Karpas-422 (cell line): ENCODE measurements around the gene KPNB1. TPM values are rescaled to one million over a fixed set of nuclear protein-coding genes. Genes with fewer than 3 reads are reported as not detected.

ENCODE experiments used
- DNase-seq: peaks from one replicate; pipeline ENCODE4 v3.0.0-alpha.2; 2015
- H2AFZ ChIP-seq: fragments of 200-600 bp; sonication (generic); 2 replicates; pipeline ENCODE4 v1.6.1; 2014; ENCODE audit warnings: antibody characterized with exemption, low read length, mixed read lengths
- H3K27ac ChIP-seq: fragments of 200-600 bp; sonication (generic); 2 replicates; pipeline ENCODE4 v1.5.1; 2014; ENCODE audit warnings: mild to moderate bottlenecking, low read length, moderate library complexity
- H3K27me3 ChIP-seq: fragments of 200-600 bp; sonication (generic); 2 replicates; pipeline ENCODE4 v1.6.1; 2014; ENCODE audit warnings: low read length, mixed read lengths
- H3K36me3 ChIP-seq: fragments of 200-600 bp; sonication (generic); 2 replicates; pipeline ENCODE4 v1.6.1; 2014; ENCODE audit warnings: low read length, mixed read lengths; ENCODE audit not compliant: insufficient read depth
- H3K4me1 ChIP-seq: fragments of 200-600 bp; sonication (generic); 2 replicates; pipeline ENCODE4 v1.6.1; 2014; ENCODE audit warnings: mild to moderate bottlenecking, low read length, mixed read lengths
- H3K4me2 ChIP-seq: fragments of 200-600 bp; sonication (generic); 2 replicates; pipeline ENCODE4 v1.6.1; 2014; ENCODE audit warnings: low read length, low read depth, mild to moderate bottlenecking; ENCODE audit not compliant: poor library complexity, severe bottlenecking
- H3K4me3 ChIP-seq: fragments of 200-600 bp; sonication (generic); 2 replicates; pipeline ENCODE4 v1.5.1; 2014; ENCODE audit warnings: mild to moderate bottlenecking, antibody characterized with exemption, low read length, mixed read lengths
- H3K79me2 ChIP-seq: fragments of 200-600 bp; sonication (generic); 2 replicates; pipeline ENCODE4 v1.6.1; 2014; ENCODE audit warnings: mild to moderate bottlenecking, low read length, mixed read lengths
- H3K9ac ChIP-seq: fragments of 200-600 bp; sonication (generic); 2 replicates; pipeline ENCODE4 v1.6.0; 2014; ENCODE audit warnings: low read length
- H3K9me2 ChIP-seq: fragments of 200-600 bp; sonication (generic), shearing (Covaris generic); replicated peaks from 2 replicates; pipeline ENCODE4 v1.6.0; 2014; ENCODE audit warnings: mild to moderate bottlenecking, low read length, moderate library complexity; ENCODE audit not compliant: insufficient read depth
- H3K9me3 ChIP-seq: fragments of 300-700, 200-600 bp; sonication (generic); 2 replicates; pipeline ENCODE4 v1.6.1; 2014; ENCODE audit warnings: low read length, mixed read lengths
- H4K20me1 ChIP-seq: fragments of 200-600 bp; sonication (generic); 2 replicates; pipeline ENCODE4 v1.6.1; 2014; ENCODE audit warnings: mild to moderate bottlenecking, antibody characterized with exemption, low read length, low read depth; ENCODE audit not compliant: insufficient read depth
- total RNA-seq: library from RNA; depleted of rRNA; stranded (reverse); fragments of >200 nt; shearing (Covaris generic); gene quantifications from 2 replicates; pipeline ENCODE4 v1.2.3, GENCODE V29; 2014; ENCODE audit warnings: low replicate concordance

Gene KPNB1
- total RNA-seq, 1 experiment from 2014 or later, result 184 TPM

- H3K79me2 ChIP-seq, result no peaks in the 10 kb centered on the region
- H3K4me1 ChIP-seq, result no peaks in the 10 kb centered on the region; the same call in 1 of the 2 replicates
- H3K9ac ChIP-seq, result no peak overlapping the region
- H3K9me2 ChIP-seq, result no peaks in the 10 kb centered on the region
- no peak overlapping the region for H2AFZ ChIP-seq
- no peaks in the 10 kb centered on the region for H3K36me3 ChIP-seq
- H3K27ac ChIP-seq, result no peak overlapping the region
- H3K9me3 ChIP-seq, result no peaks in the 10 kb centered on the region
- H3K27me3 ChIP-seq, result no peaks in the 10 kb centered on the region
- no peak overlapping the region for H3K4me2 ChIP-seq
- no peak for DNase-seq
- no peak overlapping the region for H3K4me3 ChIP-seq
- no peaks in the 10 kb centered on the region for H4K20me1 ChIP-seq
Measured at GRCh38 chr17:47643116-47643515, 6.6 kb upstream of the KPNB1 start.

DNA sequence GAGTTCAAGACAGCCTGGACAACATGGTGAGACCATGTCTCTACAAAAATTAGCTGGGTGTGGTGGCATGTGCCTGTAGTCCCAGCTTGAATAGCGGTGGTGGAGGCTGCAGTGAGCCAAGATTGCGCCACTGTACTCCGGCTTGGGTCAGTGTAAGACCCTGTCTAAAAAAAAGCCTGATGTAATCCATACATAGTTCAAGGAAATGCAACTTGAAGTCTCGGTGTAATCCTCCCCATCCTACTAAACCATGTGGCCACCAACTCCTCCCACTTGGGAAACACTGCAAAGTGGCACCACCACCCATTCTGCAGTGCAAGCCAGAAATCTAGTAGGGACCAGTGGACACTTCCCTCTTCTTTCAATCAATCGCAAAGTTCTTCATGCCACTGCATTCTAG is 5.4 kb upstream of the KPNB1 start:
- H3K27ac ChIP-seq, result no peak overlapping the region
- H3K9ac ChIP-seq, result no peak overlapping the region
- no peaks in the 10 kb centered on the region for H3K36me3 ChIP-seq
- no peak for DNase-seq
- no peak overlapping the region for H3K4me3 ChIP-seq
- H3K79me2 ChIP-seq, result no peaks in the 10 kb centered on the region
- no peaks in the 10 kb centered on the region for H4K20me1 ChIP-seq
- H3K4me2 ChIP-seq, result no peak overlapping the region
- H3K9me3 ChIP-seq, result no peaks in the 10 kb centered on the region
- peaks cover 9% of the 10 kb centered on the region for H3K4me1 ChIP-seq
- no peak overlapping the region for H2AFZ ChIP-seq
- no peaks in the 10 kb centered on the region for H3K9me2 ChIP-seq
- H3K27me3 ChIP-seq, result no peaks in the 10 kb centered on the region

DNA sequence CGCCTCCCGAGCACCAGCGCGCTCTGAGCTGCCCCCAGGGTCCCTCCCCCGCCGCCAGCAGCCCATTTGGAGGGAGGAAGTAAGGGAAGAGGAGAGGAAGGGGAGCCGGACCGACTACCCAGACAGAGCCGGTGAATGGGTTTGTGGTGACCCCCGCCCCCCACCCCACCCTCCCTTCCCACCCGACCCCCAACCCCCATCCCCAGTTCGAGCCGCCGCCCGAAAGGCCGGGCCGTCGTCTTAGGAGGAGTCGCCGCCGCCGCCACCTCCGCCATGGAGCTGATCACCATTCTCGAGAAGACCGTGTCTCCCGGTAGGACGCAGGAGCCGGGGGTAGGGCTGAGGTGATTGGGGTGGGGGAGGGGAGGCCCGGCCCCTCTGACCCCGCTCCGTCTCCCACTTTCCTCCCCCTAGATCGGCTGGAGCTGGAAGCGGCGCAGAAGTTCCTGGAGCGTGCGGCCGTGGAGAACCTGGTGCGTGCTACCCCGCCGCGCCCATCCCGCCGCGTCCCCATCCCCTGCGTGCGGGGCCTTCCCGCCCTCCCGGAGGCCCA is 329 bp downstream of the KPNB1 start:
- peaks cover 39% of the 10 kb centered on the region for H3K36me3 ChIP-seq
- no peaks in the 10 kb centered on the region for H3K27me3 ChIP-seq
- peaks cover 43% of the 10 kb centered on the region for H3K79me2 ChIP-seq
- no peaks in the 10 kb centered on the region for H3K9me3 ChIP-seq
- no peaks in the 10 kb centered on the region for H3K9me2 ChIP-seq
- no peak overlapping the region for H2AFZ ChIP-seq
- peak overlapping the region; percentile 79 for H3K27ac ChIP-seq
- peak overlapping the region; percentile 80 for H3K4me3 ChIP-seq
- H4K20me1 ChIP-seq, result peaks cover 10% of the 10 kb centered on the region
- peak overlapping the region; percentile 61 for H3K4me2 ChIP-seq
- peak overlapping the region; percentile 92 for H3K9ac ChIP-seq
- H3K4me1 ChIP-seq, result peaks cover 44% of the 10 kb centered on the region
- peak; percentile 87 for DNase-seq

DNA sequence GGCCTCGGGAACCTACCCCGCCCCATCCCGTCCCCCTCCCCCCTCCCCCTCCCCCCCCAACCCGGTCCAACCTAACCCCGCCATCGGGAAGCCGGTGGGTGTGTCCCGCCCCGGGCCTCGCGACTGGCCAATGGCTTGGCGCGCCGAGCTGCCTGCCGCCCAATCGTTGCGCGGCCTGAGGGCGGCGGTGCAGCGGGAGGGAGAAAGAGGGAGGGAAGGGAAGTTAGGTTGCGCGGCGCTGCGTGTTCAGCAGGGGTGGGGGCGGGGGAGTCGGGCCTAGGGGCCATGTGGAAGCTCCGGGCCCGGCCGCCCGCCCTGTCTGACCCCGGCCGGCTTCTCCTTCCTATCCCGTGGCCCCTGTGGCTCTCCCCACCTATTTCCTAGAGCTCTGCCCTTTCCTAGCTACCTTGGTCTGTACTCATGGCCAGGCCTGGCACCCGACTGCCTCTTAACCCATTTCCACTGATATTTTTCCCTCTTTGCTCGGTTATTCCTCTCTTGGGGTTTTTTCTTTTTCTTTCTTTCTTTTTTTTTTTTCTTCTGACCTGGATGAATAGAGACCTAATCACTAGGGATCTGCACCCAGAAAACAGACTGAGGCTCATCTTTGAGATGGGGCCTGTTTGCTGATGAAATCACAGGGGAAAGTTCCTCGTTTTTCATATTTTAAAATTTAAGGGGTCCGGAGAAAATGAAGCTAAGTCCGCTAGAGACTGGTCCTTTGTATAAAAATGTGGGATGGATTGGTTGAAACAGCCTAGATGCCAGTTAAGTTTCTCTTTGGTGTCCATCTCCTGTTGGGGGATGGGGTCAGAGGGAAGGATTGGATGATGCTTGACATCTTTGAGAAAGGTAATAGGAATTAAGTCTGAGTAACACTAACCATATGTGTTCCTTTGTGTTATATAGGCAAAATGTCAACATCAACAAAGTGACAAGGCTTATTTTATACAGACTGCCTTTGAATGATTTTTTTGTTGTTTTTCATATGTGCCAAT is 1.1 kb downstream of the KPNB1 start:
- Histone ChIP-seq H3K4me1 (peaks cover 51% of the 10 kb centered on the region), H3K4me3 (peak overlapping the region; percentile 84), H3K36me3 (peaks cover 47% of the 10 kb centered on the region), H3K9ac (peak overlapping the region; percentile 92), H3K27me3 (no peaks in the 10 kb centered on the region), H3K4me2 (peak overlapping the region; percentile 100), H2AFZ (no peak overlapping the region), H4K20me1 (peaks cover 18% of the 10 kb centered on the region), H3K9me2 (no peaks in the 10 kb centered on the region), H3K27ac (peak overlapping the region; percentile 94), H3K9me3 (no peaks in the 10 kb centered on the region), H3K79me2 (peaks cover 51% of the 10 kb centered on the region)
- DNase-seq, result peak; percentile 99

DNA sequence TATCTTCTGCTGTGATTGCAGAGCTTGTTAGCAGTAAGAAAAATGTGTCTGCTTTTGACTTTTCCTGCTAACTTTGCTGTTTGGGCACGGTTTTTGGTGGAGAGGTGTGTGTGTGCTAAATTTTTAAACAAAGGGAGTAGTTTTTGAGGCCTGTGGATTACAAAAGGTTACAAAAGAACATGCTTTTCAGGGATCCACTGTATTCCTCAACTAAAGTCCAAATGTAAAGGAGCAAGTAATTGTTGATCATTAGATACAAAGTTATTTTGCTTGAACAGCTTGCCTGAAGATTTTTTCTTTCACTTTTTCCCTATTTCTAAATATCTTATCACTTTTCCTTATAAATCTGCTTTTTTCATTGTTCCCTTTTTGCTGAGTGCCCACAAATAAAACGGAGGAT is 2.0 kb downstream of the KPNB1 start:
- peak overlapping the region; percentile 94 for H3K27ac ChIP-seq
- peaks cover 19% of the 10 kb centered on the region for H4K20me1 ChIP-seq
- H3K4me3 ChIP-seq, result peak overlapping the region; percentile 84
- H3K9me2 ChIP-seq, result no peaks in the 10 kb centered on the region
- H2AFZ ChIP-seq, result no peak overlapping the region
- peak overlapping the region; percentile 91 for H3K9ac ChIP-seq
- H3K36me3 ChIP-seq, result peaks cover 53% of the 10 kb centered on the region
- DNase-seq, result no peak
- peaks cover 58% of the 10 kb centered on the region for H3K79me2 ChIP-seq
- no peaks in the 10 kb centered on the region for H3K27me3 ChIP-seq
- peaks cover 55% of the 10 kb centered on the region for H3K4me1 ChIP-seq
- H3K9me3 ChIP-seq, result no peaks in the 10 kb centered on the region
- H3K4me2 ChIP-seq, result peak overlapping the region; percentile 100

GRCh38 chr17:47652570-47652969 is 2.9 kb downstream of the KPNB1 start:
- H3K36me3 ChIP-seq, result peaks cover 61% of the 10 kb centered on the region
- no peaks in the 10 kb centered on the region for H3K9me3 ChIP-seq
- no peak overlapping the region for H3K9ac ChIP-seq
- H3K9me2 ChIP-seq, result no peaks in the 10 kb centered on the region
- no peak for DNase-seq
- peaks cover 67% of the 10 kb centered on the region for H3K79me2 ChIP-seq
- no peaks in the 10 kb centered on the region for H3K27me3 ChIP-seq
- H3K4me3 ChIP-seq, result no peak overlapping the region
- peaks cover 63% of the 10 kb centered on the region for H3K4me1 ChIP-seq
- H2AFZ ChIP-seq, result no peak overlapping the region
- peaks cover 22% of the 10 kb centered on the region for H4K20me1 ChIP-seq
- H3K4me2 ChIP-seq, result peak overlapping the region; percentile 100
- H3K27ac ChIP-seq, result no peak overlapping the region

DNA sequence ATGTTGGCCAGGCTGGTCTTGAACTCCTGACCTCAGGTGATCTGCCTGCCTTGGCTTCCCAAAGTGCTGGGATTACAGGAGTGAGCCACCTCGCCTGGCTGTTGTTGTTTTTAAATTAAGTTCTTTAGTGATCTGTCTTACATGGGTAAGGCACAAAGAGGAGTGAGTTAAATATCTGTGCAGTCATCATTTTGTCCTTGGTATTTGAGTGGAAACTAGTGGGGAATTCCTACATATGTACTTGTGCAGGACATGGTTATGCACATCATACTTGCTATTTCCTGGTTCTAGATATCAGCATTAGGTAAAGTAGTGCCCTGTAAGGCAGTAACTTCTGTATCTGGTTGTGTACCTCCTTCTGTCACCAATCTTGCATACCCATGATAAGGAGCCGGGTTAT is 3.7 kb downstream of the KPNB1 start:
- Histone ChIP-seq H3K4me2 (no peak overlapping the region), H3K36me3 (peaks cover 69% of the 10 kb centered on the region), H3K4me1 (peaks cover 69% of the 10 kb centered on the region), H3K4me3 (no peak overlapping the region), H3K79me2 (peaks cover 76% of the 10 kb centered on the region), H3K9me2 (no peaks in the 10 kb centered on the region), H4K20me1 (peaks cover 27% of the 10 kb centered on the region), H3K9ac (no peak overlapping the region), H2AFZ (no peak overlapping the region), H3K27ac (no peak overlapping the region), H3K9me3 (no peaks in the 10 kb centered on the region), H3K27me3 (no peaks in the 10 kb centered on the region)
- DNase-seq, result no peak

GRCh38 chr17:47654991-47655390 is 5.3 kb downstream of the KPNB1 start:
- Histone ChIP-seq H3K27me3 (no peaks in the 10 kb centered on the region), H3K9ac (no peak overlapping the region), H3K27ac (no peak overlapping the region), H4K20me1 (peaks cover 33% of the 10 kb centered on the region), H2AFZ (no peak overlapping the region), H3K9me2 (no peaks in the 10 kb centered on the region), H3K4me1 (peaks cover 76% of the 10 kb centered on the region), H3K9me3 (no peaks in the 10 kb centered on the region), H3K4me3 (no peak overlapping the region), H3K36me3 (peaks cover 75% of the 10 kb centered on the region), H3K79me2 (peaks cover 81% of the 10 kb centered on the region), H3K4me2 (no peak overlapping the region)
- DNase-seq, result no peak
